B cell (primary cell): ENCODE measurements around the gene WDR64. TPM values are rescaled to one million over a fixed set of nuclear protein-coding genes. Genes with fewer than 3 reads are reported as not detected.

ENCODE experiments used
- ATAC-seq: fragments of 200-7000 bp; cut with Tn5 transposase; one replicate; pipeline ENCODE4 v1.10.0; 2021; ENCODE audit warnings: low read depth, mild to moderate bottlenecking, moderate number of reproducible peaks, moderate library complexity
- CTCF ChIA-PET: fragments of 350-600 bp; sonication (Branson Sonifier 250); formaldehyde crosslinking; loops from one replicate; lab custom pipeline; 2021; ENCODE audit warnings: antibody characterized with exemption, inconsistent platforms; lab: Charles Lee
- POLR2A ChIA-PET: fragments of 350-600 bp; sonication (Branson Sonifier 250); formaldehyde crosslinking; loops from one replicate; lab custom pipeline; 2021; ENCODE audit warnings: antibody characterized with exemption; lab: Charles Lee
- DNase-seq: peaks from one replicate; pipeline ENCODE4 v3.0.0; 2013
- H2AFZ ChIP-seq: 2 replicates; pipeline ENCODE4 v1.6.1; 2012; ENCODE audit warnings: mild to moderate bottlenecking, low read depth, low read length; ENCODE audit not compliant: insufficient read depth, poor library complexity, severe bottlenecking
- H3K27ac ChIP-seq, 2 donors: 1 replicate in 1 of 2; 2 replicates in 1 of 2; pipeline ENCODE4 v1.5.1; 2012 to 2013; ENCODE audit warnings: low read length in 2 of 2, mild to moderate bottlenecking in 2 of 2, moderate library complexity in 1 of 2
- H3K27me3 ChIP-seq, 4 experiments: fragments of 200-600 bp in 1 of 4; sonication (generic) in 1 of 4; replicated peaks in 1 of 4; 1 replicate in 2 of 4; 2 replicates in 2 of 4; pipeline versions ENCODE4 v1.6.1 to v1.7.0; 2013 to 2016; ENCODE audit warnings: low read length in 3 of 4, mild to moderate bottlenecking in 2 of 4, mixed read lengths in 1 of 4, moderate library complexity in 1 of 4; ENCODE audit not compliant: insufficient read depth in 4 of 4, control insufficient read depth in 3 of 4; ENCODE audit errors: control extremely low read depth in 1 of 4
- H3K36me3 ChIP-seq, 2 experiments: replicated peaks in 1 of 2; 1 replicate in 1 of 2; 2 replicates in 1 of 2; pipeline versions ENCODE4 v1.6.1 to v1.7.1; 2013; ENCODE audit warnings: low read length in 1 of 2; ENCODE audit not compliant: insufficient read depth in 2 of 2, control insufficient read depth in 1 of 2; ENCODE audit errors: control extremely low read depth in 1 of 2, extremely low read depth in 1 of 2
- H3K4me1 ChIP-seq, 2 donors: fragments of 200-600 bp in 1 of 2; sonication (generic) in 1 of 2; 1 replicate in 1 of 2; 2 replicates in 1 of 2; pipeline versions ENCODE4 v1.5.1 to v1.6.1; 2013 to 2017; ENCODE audit warnings: low read length in 2 of 2; ENCODE audit not compliant: control insufficient read depth in 2 of 2, insufficient read depth in 2 of 2
- H3K4me2 ChIP-seq: replicated peaks from 2 replicates; pipeline ENCODE3; 2012; ENCODE audit warnings: mild to moderate bottlenecking, low read depth, low read length; ENCODE audit not compliant: poor library complexity, severe bottlenecking
- H3K4me3 ChIP-seq, 5 experiments: fragments of 200-600 bp in 1 of 5; sonication (generic) in 1 of 5; 1 replicate in 3 of 5; 2 replicates in 2 of 5; pipeline versions ENCODE4 v1.5.1 to v1.7.0; 2011 to 2016; ENCODE audit warnings: low read length in 4 of 5, mild to moderate bottlenecking in 4 of 5, low read depth in 2 of 5, control low read depth in 1 of 5, moderate library complexity in 1 of 5; ENCODE audit not compliant: insufficient read depth in 1 of 5; ENCODE audit errors: control extremely low read depth in 1 of 5, extremely low read depth in 1 of 5
- H3K79me2 ChIP-seq: fragments of 200-600 bp; sonication (generic); one replicate; pipeline ENCODE4 v1.6.0; 2016; ENCODE audit warnings: low read length; ENCODE audit not compliant: control insufficient read depth, insufficient read depth
- H3K9ac ChIP-seq: fragments of 200-600 bp; sonication (generic); 2 replicates; pipeline ENCODE4 v1.6.1; 2017; ENCODE audit warnings: mild to moderate bottlenecking, low read length, moderate library complexity
- H3K9me3 ChIP-seq, 3 donors: one replicate each; pipeline versions ENCODE4 v1.6.1 to v1.7.1; 2013; ENCODE audit warnings: low read length in 2 of 3; ENCODE audit not compliant: control insufficient read depth in 2 of 3, insufficient read depth in 1 of 3; ENCODE audit errors: control extremely low read depth in 1 of 3
- H4K20me1 ChIP-seq: 2 replicates; pipeline ENCODE4 v1.6.0; 2012; ENCODE audit warnings: mild to moderate bottlenecking, low read length; ENCODE audit not compliant: insufficient read depth, control insufficient read depth, poor library complexity, severe bottlenecking
- H3K27ac Mint-ChIP-seq: one replicate; pipeline ENCODE4 v1.8.0; 2021; ENCODE audit warnings: mixed read lengths
- H3K27me3 Mint-ChIP-seq: one replicate; pipeline ENCODE4 v1.8.0; 2021; ENCODE audit warnings: mixed read lengths
- H3K4me1 Mint-ChIP-seq: one replicate; pipeline ENCODE4 v1.8.0; 2021; ENCODE audit warnings: mixed read lengths
- H3K4me3 Mint-ChIP-seq: one replicate; pipeline ENCODE4 v1.8.0; 2021; ENCODE audit warnings: mixed read lengths
- H3K9me3 Mint-ChIP-seq: one replicate; pipeline ENCODE4 v1.8.0; 2022; ENCODE audit warnings: mixed read lengths; ENCODE audit not compliant: insufficient read depth
- EZH2 ChIP-seq: IDR thresholded peaks from 2 replicates; pipeline ENCODE4 v1.6.1; 2012; ENCODE audit warnings: borderline replicate concordance, low read depth, mild to moderate bottlenecking, moderate library complexity, low read length; ENCODE audit not compliant: insufficient read depth, poor library complexity, severe bottlenecking
- WGBS: methylation state at CpG from one replicate; pipeline ENCODE4 v1.1.5; 2013; ENCODE audit warnings: missing lambda C conversion rate; ENCODE audit not compliant: insufficient coverage; 5-methylcytosine and 5-hydroxymethylcytosine counted together
- intact Hi-C: fragments of 100-400 bp; cut with micrococcal nuclease; formaldehyde crosslinking; loops from one replicate; pipeline ENCODE4 v1.10.0; 2022
- polyA plus RNA-seq: library from polyadenylated mRNA; depleted of rRNA; stranded (reverse); fragments of >200 nt; gene quantifications from 2 replicates; pipeline ENCODE4 v1.2.3, GENCODE V29; 2012
- total RNA-seq, 2 donors: library from RNA; stranded (reverse); fragments of 120-200 nt in 1 of 2; gene quantifications; 1 replicate in 1 of 2; 2 replicates in 1 of 2; pipeline versions ENCODE4 v1.2.3 to v1.2.4, GENCODE V29; 2013 to 2022
- TF ChIP-seq, protein P1 (sequence below): fragments of 200-600 bp; IDR thresholded peaks from one replicate; pipeline ENCODE4 v1.8.0; 2022; ENCODE audit warnings: antibody characterized with exemption, mild to moderate bottlenecking

Gene WDR64
- total and polyA plus RNA-seq, 2 donors (not counting 1 experiment from before 2014, with no cell fraction given): 0.13 TPM; not detected in 1

DNA sequence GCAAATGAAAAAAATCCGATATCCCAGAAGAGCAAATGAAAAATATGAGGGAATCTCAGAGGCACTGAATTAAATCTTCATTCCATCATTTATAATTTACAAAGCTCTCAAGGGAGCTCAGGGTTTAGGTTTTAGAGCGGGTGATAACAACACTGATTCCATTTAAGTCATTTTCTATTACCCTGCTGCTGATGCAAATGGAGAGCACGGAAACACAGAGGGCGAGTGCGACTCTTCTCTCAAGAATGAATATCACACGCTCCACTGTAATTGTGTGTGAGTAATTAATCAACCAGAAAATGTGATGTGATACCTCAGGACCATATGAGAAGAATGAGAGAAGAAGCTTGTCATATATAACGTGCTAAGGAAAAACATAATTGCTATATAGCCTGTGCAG lies 34.7 kb upstream of the WDR64 start:
- Mint-ChIP-seq H3K27ac (no peak overlapping the region), H3K9me3 (no peaks in the 10 kb centered on the region), H3K27me3 (no peaks in the 10 kb centered on the region), H3K4me1 (peaks cover 12% of the 10 kb centered on the region), H3K4me3 (no peak overlapping the region)
- Histone ChIP-seq H3K79me2 (no peaks in the 10 kb centered on the region), H3K27me3 (no peaks in the 10 kb centered on the region), H3K9me3 (no peaks in the 10 kb centered on the region), H3K4me1 (no peaks in the 10 kb centered on the region), H3K9ac (no peak overlapping the region), H2AFZ (no peak overlapping the region), H3K27ac (no peak overlapping the region), H3K4me2 (no peak overlapping the region), H3K36me3 (peaks cover 0 to 7% of the 10 kb centered on the region in 2 experiments), H3K4me3 (no peak overlapping the region), H4K20me1 (no peaks in the 10 kb centered on the region)
- POLR2A ChIA-PET: no interaction called here
- 90% methylated on average over 2 of the region's 7 CpGs for WGBS
- intact Hi-C loops: no loop called here
- no peak for ATAC-seq
- TF ChIP-seq, protein P1, sequence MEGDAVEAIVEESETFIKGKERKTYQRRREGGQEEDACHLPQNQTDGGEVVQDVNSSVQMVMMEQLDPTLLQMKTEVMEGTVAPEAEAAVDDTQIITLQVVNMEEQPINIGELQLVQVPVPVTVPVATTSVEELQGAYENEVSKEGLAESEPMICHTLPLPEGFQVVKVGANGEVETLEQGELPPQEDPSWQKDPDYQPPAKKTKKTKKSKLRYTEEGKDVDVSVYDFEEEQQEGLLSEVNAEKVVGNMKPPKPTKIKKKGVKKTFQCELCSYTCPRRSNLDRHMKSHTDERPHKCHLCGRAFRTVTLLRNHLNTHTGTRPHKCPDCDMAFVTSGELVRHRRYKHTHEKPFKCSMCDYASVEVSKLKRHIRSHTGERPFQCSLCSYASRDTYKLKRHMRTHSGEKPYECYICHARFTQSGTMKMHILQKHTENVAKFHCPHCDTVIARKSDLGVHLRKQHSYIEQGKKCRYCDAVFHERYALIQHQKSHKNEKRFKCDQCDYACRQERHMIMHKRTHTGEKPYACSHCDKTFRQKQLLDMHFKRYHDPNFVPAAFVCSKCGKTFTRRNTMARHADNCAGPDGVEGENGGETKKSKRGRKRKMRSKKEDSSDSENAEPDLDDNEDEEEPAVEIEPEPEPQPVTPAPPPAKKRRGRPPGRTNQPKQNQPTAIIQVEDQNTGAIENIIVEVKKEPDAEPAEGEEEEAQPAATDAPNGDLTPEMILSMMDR: no peak
- no peak for TF ChIP-seq EZH2
- no peak for DNase-seq
- CTCF ChIA-PET: interaction anchor here (1.0 to 2.9 kb wide), 3 partner anchors 8 to 12 kb away, joined by 3 to 14 read pairs (median 4); no protein-coding TSS in a partner anchor

- peaks cover 5 to 6% of the 10 kb centered on the region in 2 donors for H3K4me1 ChIP-seq
- no peaks in the 10 kb centered on the region for H3K27me3 Mint-ChIP-seq
- no peak overlapping the region for H3K4me2 ChIP-seq
- POLR2A ChIA-PET: no interaction called here
- H3K9ac ChIP-seq: no peak overlapping the region
- H4K20me1 ChIP-seq: no peaks in the 10 kb centered on the region
- CTCF ChIA-PET: interaction anchor here (0.6 to 2.2 kb wide), 2 partner anchors 12 to 20 kb away, joined by 4 to 7 read pairs; no protein-coding TSS in a partner anchor
- H3K4me1 Mint-ChIP-seq: peaks cover 20% of the 10 kb centered on the region
- no peak for DNase-seq
- H3K36me3 ChIP-seq: peaks cover 0 to 11% of the 10 kb centered on the region in 2 experiments
- no peak for TF ChIP-seq EZH2
- TF ChIP-seq, protein P1: no peak
- H3K27me3 ChIP-seq: no peaks in the 10 kb centered on the region
- H3K79me2 ChIP-seq: no peaks in the 10 kb centered on the region
- H3K27ac Mint-ChIP-seq: no peak overlapping the region
- H2AFZ ChIP-seq: no peak overlapping the region
- no peaks in the 10 kb centered on the region for H3K9me3 ChIP-seq
- H3K27ac ChIP-seq: no peak overlapping the region
- no peak for ATAC-seq
- no peak overlapping the region for H3K4me3 Mint-ChIP-seq
- no peaks in the 10 kb centered on the region for H3K9me3 Mint-ChIP-seq
- 100% methylated on average over 2 of the region's 5 CpGs for WGBS
- no peak overlapping the region for H3K4me3 ChIP-seq
- intact Hi-C loops: no loop called here
These were observed 29.4 kb upstream of the WDR64 start for GRCh38 chr1:241622669-241623068.
